HepG2 (cell line): ENCODE data around the gene ITGB5.

Experiments
- ELF1 ChIP-seq: sonication (generic); formaldehyde crosslinking; IDR thresholded peaks from 2 replicates; pipeline ENCODE4 v1.4.0; 2020; ENCODE audit warnings: missing genetic modification reagents
- GTF2F1 ChIP-seq: fragments of 150-350 bp; IDR thresholded peaks from 2 replicates; pipeline ENCODE4 v1.6.1; 2014; ENCODE audit warnings: low read length
- POLR2A ChIP-seq, 2 experiments: IDR thresholded peaks; 2 replicates each; pipeline ENCODE4 v1.6.1; 2011; ENCODE audit warnings: low read depth in 2 of 2, low read length in 2 of 2, mild to moderate bottlenecking in 1 of 2, moderate library complexity in 1 of 2; ENCODE audit not compliant: insufficient read depth in 1 of 2
- POLR2AphosphoS5 ChIP-seq: IDR thresholded peaks from 2 replicates; pipeline ENCODE4 v1.6.1; 2012; ENCODE audit warnings: low read depth, low read length
- SUZ12 ChIP-seq: fragments of 150-350 bp; IDR thresholded peaks from 2 replicates; pipeline ENCODE4 v1.6.1; 2014; ENCODE audit warnings: low read depth, low read length
- ZBTB20 ChIP-seq: sonication (generic); formaldehyde crosslinking; IDR thresholded peaks from 2 replicates; pipeline ENCODE4 v1.8.1; 2023; ENCODE audit warnings: missing genetic modification reagents, low read depth, mild to moderate bottlenecking, borderline replicate concordance
- ZNF777 ChIP-seq: sonication (generic); formaldehyde crosslinking; IDR thresholded peaks from 2 replicates; pipeline ENCODE4 v1.4.0; 2020; ENCODE audit warnings: missing genetic modification reagents
- TF ChIP-seq, protein P1 (sequence below): IDR thresholded peaks from 2 replicates; pipeline ENCODE4 v1.6.1; 2016; ENCODE audit warnings: low read depth, borderline replicate concordance

- no peak for TF ChIP-seq POLR2AphosphoS5
- TF ChIP-seq, protein P1, sequence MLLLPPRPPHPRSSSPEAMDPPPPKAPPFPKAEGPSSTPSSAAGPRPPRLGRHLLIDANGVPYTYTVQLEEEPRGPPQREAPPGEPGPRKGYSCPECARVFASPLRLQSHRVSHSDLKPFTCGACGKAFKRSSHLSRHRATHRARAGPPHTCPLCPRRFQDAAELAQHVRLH (CRISPR knock-in tag) = no peak
- no peak for TF ChIP-seq ZBTB20 (CRISPR knock-in tag)
- TF ChIP-seq SUZ12 = no peak
- no peak for TF ChIP-seq ELF1 (CRISPR knock-in tag)
- no peak for TF ChIP-seq ZNF777 (CRISPR knock-in tag)
- no peak for TF ChIP-seq GTF2F1
- TF ChIP-seq POLR2A (IDR thresholded peaks at IDR 0.05; ENCODE audit: insufficient read depth in 1 of 2, low read depth in 2 of 2, low read length in 2 of 2) = no peak
Observed at GRCh38 chr3:124809039-124809438, 78.1 kb downstream of the ITGB5 start.
